ENCODE data around the gene BRD7.

BRD7 gene

DNA sequence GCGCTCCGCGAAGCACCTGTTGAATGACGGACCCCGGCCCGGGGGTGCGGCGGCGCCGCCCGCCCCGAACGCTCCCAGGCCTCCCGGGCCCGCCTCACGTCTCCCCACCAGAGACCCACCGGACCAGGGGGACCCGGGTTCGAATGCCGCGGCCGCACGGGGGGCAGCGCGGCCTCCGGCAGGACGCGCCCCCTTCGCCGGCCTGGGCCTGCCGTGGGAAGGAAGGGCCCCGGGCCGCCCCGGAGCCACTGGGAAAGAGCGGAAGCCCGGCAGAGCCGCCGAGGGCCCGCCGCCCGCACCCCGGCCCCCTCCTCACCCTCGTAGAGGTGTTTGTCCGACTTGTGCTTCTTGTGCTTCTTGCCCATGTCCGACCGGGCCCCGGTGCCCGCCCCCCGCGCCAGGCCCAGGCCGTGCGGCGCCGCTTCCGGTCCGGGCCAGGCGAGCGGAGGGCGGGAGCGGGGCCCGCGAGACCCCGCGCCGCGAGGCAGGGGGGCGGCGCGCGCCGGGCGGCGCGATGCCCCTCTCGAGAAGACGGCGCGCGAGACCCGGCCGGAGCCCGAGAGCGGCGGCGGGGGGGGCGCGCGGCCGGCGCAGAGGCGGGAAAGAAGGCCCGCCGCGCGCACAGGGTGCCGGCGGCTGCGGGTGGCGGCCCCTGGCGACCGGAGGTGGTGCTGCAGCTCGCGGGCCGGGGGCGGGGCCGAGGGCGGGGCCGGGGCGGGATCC, at the start of gene BRD7:
Gene BRD7, minus strand, starts transcription at position 579 of the 723 bp plus-strand sequence. Its CDS starts 214 bp downstream, at position 365.
- peak; percentile 19 to 55 for DNase-seq (ENCODE audit: extremely low read depth in 1 of 2, low read depth in 1 of 2)

DNA sequence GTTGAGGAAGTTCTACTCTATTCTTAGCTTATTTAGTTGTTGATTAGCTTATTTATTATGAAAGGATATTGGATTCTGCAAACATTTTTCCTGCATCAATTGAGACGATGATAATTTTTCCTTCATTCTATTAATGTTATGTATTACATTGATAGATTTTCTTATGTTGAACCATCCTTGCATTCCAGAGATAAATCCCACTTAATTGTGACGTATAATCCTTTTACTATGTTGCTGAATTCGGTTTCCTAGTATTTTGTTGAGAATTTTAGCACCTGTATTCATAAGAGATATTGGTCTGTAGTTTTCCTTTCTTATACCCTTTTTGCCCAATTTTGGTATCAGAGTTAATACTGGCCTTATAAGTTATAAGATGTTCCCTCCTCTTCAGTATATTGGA, 47.6 kb upstream of the BRD7 start:
- DNase-seq (ENCODE audit: extremely low read depth in 1 of 2, low read depth in 1 of 2): no peak

GRCh38 chr16:50414152-50414551, 45.4 kb upstream of the BRD7 start:
- DNase-seq (ENCODE audit: extremely low read depth in 1 of 2, low read depth in 1 of 2): no peak

GRCh38 chr16:50411034-50411433, 42.2 kb upstream of the BRD7 start:
- DNase-seq (ENCODE audit: extremely low read depth in 1 of 2, low read depth in 1 of 2): no peak

DNA sequence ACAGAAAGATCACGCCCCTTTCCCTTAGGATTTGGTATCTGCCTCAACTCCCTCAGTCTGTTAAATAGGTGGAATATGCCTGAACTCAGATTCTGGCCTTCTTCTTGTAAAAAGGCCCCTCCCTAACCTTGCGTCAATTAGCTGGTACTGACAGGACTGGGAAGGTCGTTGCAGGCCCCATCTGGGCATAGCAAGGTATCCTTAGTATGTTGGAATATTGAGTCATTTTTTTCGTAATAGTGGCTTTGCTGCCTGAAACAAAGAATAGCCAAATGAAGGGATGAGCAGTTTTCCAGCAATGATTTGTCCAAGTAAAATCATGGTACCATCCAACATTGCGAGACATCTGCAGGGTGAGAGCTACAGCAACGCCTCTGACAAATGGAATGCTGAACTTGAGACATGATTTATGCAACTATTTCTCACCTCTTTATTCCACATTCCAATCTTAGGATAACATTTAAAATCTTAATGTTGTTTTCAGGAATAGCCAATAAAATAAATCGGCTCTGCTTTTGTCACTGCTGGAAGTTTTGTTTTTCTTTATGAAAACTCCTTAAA, 39.3 kb upstream of the BRD7 start:
- no peak for DNase-seq (ENCODE audit: extremely low read depth in 1 of 2, low read depth in 1 of 2)

GRCh38 chr16:50407351-50407750, 38.6 kb upstream of the BRD7 start:
- DNase-seq (ENCODE audit: extremely low read depth in 1 of 2, low read depth in 1 of 2): no peak

GRCh38 chr16:50403491-50403890, 34.7 kb upstream of the BRD7 start:
- no peak for DNase-seq (ENCODE audit: extremely low read depth in 1 of 2, low read depth in 1 of 2)

- DNase-seq (ENCODE audit: extremely low read depth in 1 of 2, low read depth in 1 of 2): no peak
Observed at GRCh38 chr16:50402298-50402895, 33.6 kb upstream of the BRD7 start.

DNA sequence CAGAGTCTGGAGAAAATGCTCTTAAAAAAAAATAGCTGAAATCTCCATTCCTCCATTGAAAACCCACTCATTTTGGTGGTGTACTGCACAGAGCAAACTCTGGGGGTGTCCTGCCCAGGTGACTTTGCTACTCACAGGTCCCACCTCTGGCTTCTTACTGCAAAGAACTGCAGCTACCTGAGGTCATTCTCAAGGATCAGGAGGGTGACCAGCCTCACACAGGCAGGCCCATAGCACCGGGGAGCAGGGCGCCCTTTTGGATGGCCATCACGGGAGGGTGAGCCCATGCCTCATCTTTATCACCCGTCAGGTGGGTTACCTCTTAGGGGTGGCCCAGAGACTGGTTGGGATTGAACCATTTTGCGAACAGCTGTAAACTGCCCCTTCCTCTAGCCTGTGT, 32.6 kb upstream of the BRD7 start:
- no peak for DNase-seq (ENCODE audit: extremely low read depth in 1 of 2, low read depth in 1 of 2)

DNA sequence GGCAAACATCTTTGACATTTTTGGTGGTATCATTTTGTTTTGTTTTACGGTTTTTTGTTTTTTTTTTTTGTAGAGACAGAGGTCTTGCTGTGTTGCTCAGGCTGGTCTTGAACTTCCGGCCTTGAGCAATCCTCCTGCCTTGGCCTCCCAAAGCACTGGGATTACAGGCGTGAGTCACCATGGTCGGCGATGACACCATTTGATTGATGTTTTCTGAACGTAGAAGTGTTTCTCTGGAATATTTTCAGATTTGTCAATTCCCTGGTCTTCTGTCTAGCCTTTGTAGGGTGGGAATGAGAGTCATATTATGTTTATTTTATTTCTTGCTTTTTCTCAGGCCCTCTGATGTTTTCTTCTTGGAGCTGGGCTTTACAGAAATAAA, 32.2 kb upstream of the BRD7 start:
- DNase-seq (ENCODE audit: extremely low read depth in 1 of 2, low read depth in 1 of 2): no peak

DNA sequence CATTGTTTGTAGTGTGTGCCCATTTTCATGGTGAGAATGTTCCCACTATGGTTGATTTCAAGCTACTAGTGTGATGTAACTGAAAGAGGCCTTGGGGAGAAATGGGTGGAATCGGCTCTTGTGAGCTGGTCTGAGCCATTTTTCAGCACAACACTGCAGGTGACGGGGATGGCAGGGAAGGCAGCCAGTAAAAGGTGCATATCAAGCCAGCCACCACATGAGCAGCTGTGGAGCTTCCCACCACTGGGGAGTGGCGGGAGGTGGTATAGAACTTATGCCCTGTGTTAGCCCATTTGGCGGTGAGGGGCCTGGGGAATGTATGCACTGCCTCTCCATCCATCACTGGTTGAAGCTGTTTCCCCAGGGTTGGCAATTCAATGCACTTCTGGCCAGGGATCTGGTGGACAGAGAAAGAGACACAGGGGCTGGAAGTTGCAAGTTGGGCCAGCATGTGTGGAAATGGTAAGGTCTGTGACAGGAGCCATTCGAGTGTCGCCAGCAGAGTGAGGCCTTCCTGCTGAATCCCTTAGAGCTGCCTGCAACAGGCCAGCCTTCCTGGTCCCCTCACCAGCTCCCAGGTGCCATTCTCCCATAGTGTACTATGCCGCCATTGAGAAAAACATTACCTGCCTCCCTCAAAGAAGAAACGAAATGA, 31.7 kb upstream of the BRD7 start:
- DNase-seq (ENCODE audit: extremely low read depth in 1 of 2, low read depth in 1 of 2): no peak

GRCh38 chr16:50399411-50399810, 30.6 kb upstream of the BRD7 start:
- no peak for DNase-seq (ENCODE audit: extremely low read depth in 1 of 2, low read depth in 1 of 2)

- DNase-seq (ENCODE audit: extremely low read depth in 1 of 2, low read depth in 1 of 2): no peak
Observed at GRCh38 chr16:50398336-50398735, 29.5 kb upstream of the BRD7 start.

DNA sequence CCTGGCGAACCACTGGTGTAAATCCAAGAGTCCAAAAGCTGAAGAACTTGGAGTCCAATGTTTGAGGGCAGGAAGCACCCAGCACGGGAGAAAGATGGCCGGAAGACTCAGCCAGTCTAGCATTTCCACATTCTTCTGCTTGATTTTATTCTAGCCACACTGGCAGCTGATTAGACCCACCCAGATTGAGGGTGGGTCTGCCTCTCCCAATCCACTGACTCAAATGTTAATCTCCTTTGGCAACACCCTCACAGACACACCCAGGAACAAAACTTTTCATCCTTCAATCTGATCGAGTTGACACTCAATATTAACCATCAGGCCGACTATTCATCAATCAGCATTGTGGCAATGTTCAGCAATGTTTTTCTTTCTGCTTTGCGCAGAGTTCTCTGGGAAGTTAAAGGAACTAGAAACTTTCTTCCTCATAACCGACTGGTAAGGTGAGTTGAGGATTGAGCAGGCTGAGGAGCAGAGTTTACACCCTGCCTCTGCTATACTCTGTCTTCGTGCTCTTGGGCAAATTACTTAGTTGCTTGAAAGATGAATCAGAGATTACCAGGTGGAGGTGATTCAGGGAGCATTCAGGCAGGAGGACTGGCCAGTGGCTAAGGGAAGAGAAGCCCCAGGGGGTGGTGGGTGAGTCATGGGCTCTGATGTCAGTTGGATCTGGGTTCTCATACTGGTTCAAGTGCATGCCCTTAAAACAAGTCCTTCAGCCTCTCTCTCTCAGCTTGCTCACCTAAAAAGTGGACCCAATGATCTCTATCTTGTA, 28.2 kb upstream of the BRD7 start:
- no peak for DNase-seq (ENCODE audit: extremely low read depth in 1 of 2, low read depth in 1 of 2)

DNA sequence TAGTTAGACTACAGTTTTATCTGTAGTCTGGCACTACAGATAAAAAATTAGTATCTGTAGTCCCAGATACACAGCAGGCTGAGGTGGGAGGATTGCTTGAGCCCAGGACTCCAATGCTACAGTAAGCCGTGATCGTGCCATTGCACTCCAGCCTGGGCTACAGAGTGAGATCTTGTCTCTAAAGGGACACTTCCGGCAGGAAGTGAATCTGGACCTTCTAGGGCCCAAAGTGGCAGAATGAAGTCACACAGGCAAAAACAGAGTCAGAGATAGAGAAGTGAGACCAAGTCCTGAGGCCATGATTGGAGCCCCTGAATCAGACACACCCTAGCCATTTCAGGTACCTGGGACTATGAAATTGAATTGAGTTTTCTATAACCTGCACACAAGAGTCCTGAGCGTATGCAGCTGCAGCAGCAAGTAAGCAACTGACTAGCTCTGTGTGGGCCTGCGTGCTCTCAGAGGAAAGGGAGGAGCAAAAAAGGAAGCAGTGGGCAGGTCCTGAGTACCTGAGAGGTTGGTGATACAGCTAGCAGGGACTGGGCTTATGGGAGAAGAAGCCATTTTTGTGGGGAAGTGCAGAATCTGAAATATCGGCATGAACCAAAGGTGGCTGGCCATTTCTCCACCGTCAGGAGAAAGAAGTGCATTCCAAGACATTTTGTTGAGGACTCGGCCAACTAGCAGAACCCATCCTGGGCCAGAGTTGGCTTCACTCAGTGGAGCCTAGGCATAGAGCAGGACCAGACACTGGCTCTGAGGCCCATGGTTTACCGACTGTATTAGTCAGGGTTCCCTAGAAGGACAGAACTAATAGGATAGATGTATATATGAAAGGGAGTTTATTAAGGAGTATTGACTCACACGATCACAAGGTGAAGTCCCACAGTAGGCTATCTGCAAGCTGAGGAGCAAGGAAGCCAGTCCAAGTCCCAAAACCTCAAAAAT, 27.2 kb upstream of the BRD7 start:
- no peak for DNase-seq (ENCODE audit: extremely low read depth in 1 of 2, low read depth in 1 of 2)

GRCh38 chr16:50393858-50394802, 25.3 kb upstream of the BRD7 start:
- DNase-seq (ENCODE audit: extremely low read depth in 1 of 2, low read depth in 1 of 2): no peak

GRCh38 chr16:50393416-50393815, 24.6 kb upstream of the BRD7 start:
- no peak for DNase-seq (ENCODE audit: extremely low read depth in 1 of 2, low read depth in 1 of 2)

DNA sequence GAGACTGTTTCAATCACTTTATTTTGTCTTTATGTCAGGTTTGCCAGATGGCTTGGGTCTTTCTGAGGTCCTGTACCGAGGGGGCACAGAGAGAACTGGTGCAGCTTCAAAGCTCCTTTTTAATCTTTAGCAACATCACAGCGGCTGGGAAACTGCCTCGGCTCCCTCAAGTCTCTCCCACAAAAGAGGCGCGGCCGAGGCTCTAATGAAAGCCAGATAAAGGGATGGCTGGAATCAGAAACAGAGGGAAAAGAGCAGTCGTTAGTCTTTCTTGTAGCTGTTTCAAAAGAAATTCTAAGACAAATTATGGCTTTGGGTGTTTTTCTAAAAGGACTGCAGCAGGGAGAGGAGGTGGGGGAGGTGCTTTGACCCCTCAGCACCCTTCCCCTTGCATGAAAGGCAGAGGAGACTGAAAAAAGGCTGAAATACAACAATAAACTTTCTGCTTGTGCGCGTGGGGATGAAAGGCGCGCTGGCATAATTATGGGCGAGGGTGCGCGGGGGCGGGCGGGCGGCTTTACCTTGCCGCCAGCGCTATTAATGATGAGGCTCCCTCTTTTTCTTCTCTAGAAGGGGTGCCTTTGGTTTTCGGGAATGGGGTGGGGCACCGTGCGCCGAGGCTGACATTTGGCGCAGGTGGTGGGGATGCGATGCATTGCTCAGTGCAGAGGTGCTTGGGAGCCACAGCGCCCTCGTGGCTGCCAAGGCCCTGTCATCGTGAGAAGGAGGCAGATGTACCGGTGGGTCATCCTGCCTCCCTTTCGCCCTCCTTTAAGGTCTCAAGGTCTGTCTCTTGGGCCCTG, 22.3 kb upstream of the BRD7 start:
- DNase-seq (ENCODE audit: extremely low read depth in 1 of 2, low read depth in 1 of 2): no peak
